ENCODE results near the gene SDCBP2.
"Not testable (repeated sequence)": the region's sequence is repeated elsewhere in the genome, so short reads cannot be mapped to it uniquely, and the experiment has no call there.

SDCBP2 gene

GRCh38 chr20:1360094-1360846 is 31.3 kb upstream of the SDCBP2 start:
- in situ Hi-C loops (cut with MboI; ENCODE audit: low sequenced_read_pairs): no loop called here

DNA sequence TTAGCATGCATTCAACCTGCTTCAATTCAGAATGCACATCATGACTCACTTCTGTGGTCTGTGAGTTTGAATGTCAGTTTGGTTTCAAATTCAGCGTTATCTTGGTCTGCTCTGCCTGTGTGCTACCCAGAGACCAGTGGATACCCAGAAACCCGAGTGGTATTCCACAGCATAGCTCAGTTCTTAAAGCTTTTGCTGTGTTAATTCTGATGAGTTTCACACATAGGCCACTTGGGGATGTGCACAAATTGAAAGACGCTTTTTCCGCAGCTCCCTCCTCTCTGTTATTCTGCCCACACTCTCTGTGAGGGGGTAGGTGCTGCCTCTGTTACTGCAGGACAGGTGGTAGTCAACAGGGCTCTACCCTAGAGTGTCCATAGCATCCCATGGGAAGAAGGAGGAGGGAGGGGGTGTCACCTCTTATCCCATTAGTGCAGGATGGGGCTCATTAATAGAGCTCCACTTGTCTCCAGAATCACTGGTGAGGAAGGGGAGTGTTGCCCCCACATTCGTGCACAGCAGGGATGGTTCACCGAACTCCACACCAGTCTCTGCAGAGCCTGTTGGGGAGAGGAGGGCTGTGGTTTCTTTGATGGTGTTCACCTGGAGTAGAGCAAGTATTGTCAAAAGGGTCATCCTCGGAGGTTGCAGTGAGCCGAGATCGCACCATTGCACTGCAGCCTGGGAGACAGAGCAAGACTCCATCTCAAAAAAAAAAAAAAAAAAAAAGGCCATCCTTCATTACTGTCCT is 29.2 kb upstream of the SDCBP2 start:
- in situ Hi-C loops (cut with MboI; ENCODE audit: low sequenced_read_pairs): no loop called here

DNA sequence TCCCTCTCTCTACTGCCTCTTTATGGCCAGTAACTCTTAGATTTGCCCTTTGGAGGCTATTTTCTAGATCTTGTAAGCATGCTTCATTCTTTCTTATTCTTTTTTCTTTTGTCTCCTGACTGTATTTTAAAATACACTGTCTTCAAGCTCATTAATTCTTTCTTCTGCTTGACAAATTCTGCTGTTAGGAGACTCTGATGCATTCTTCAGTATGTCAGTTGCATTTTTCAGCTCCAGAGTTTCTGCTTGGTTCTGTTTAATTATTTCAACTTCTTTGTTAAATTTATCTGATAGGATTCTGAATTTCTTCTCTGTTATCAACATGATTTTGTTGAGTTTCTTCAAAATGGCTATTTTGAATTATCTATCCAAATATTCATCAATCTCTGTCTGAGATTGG is 25.0 kb upstream of the SDCBP2 start:
- in situ Hi-C loops (cut with MboI; ENCODE audit: low sequenced_read_pairs): no loop called here

DNA sequence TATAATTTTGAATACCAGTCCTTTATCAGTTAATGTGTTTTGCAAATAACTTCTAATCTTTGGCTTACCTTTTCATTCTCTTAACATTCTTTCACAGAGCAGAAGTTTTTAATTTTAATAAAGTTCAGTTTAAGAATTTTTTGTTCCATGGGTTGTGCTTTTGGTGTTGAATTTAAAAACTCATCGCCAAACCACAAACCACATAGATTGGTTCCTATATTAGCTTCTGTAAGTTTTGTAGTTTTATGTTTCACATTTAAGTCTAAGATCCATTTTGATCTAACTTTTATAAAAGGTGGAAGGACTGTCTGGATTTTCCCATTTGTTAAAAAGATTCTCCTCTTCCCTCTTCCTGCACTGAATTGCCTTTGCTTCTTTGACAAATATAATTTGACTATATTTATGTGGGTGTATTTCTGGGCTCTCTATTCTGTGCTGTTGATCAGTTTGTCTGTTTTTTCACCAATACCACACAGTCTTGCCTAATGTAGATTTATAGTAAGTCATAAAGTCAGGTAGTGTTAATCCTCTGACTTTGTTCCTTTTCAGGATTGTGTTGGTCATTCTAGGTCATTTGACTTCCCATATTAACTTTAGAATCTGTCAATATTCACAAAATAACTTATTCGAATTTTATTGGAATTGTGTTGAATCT is 17.5 kb upstream of the SDCBP2 start:
- in situ Hi-C loops (cut with MboI; ENCODE audit: low sequenced_read_pairs): no loop called here

GRCh38 chr20:1345756-1346093 is 16.8 kb upstream of the SDCBP2 start:
- in situ Hi-C loops (cut with MboI; ENCODE audit: low sequenced_read_pairs): no loop called here

DNA sequence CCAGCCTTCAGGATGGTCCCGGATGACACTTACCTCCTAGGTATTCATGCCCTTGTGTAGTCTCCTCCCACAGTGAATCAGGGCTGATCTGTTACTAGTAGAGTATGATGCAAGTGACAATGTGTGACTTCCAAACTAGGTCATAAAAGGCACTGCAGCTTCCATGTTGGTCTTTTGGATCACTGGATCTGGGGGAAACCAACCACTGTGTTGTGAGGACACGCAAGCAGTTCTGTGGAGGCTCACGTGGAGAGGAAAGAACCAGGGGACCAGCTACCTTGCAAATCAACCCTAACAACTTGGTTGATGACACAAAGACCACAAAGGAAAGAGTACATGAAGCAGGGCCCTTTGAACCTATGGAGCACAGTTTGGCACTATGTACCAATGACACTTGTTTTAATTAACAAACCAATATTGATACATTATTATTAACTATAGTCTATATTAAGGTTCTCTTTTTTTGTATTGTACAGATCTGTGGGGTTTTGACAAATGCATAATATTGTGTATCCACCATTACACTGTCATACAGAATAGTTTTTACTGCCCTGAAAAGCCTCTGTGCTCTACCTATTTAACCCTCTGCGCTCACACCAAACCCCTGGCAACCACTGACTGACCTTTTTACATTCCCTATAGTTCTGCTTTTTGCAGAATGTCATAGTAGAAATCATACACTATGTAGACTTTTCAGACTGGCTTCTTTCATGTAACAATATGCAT is 16.3 kb upstream of the SDCBP2 start:
- in situ Hi-C loops (cut with MboI; ENCODE audit: low sequenced_read_pairs): no loop called here

- in situ Hi-C loops (cut with MboI; ENCODE audit: low sequenced_read_pairs): not testable (repeated sequence)
Measured at GRCh38 chr20:1343446-1344124, 14.6 kb upstream of the SDCBP2 start.

GRCh38 chr20:1341561-1342265 is 12.8 kb upstream of the SDCBP2 start:
- in situ Hi-C loops (cut with MboI; ENCODE audit: low sequenced_read_pairs): no loop called here

- in situ Hi-C loops (cut with MboI; ENCODE audit: low sequenced_read_pairs): no loop called here
Measured at GRCh38 chr20:1338801-1339200, 9.9 kb upstream of the SDCBP2 start.

- in situ Hi-C loops (cut with MboI; ENCODE audit: low sequenced_read_pairs): no loop called here
Measured at GRCh38 chr20:1338096-1338495, 9.2 kb upstream of the SDCBP2 start.

- in situ Hi-C loops (cut with MboI; ENCODE audit: low sequenced_read_pairs): no loop called here
Measured at GRCh38 chr20:1337441-1337840, 8.5 kb upstream of the SDCBP2 start.

GRCh38 chr20:1336699-1337367 is 7.9 kb upstream of the SDCBP2 start:
- in situ Hi-C loops (cut with MboI; ENCODE audit: low sequenced_read_pairs): no loop called here

DNA sequence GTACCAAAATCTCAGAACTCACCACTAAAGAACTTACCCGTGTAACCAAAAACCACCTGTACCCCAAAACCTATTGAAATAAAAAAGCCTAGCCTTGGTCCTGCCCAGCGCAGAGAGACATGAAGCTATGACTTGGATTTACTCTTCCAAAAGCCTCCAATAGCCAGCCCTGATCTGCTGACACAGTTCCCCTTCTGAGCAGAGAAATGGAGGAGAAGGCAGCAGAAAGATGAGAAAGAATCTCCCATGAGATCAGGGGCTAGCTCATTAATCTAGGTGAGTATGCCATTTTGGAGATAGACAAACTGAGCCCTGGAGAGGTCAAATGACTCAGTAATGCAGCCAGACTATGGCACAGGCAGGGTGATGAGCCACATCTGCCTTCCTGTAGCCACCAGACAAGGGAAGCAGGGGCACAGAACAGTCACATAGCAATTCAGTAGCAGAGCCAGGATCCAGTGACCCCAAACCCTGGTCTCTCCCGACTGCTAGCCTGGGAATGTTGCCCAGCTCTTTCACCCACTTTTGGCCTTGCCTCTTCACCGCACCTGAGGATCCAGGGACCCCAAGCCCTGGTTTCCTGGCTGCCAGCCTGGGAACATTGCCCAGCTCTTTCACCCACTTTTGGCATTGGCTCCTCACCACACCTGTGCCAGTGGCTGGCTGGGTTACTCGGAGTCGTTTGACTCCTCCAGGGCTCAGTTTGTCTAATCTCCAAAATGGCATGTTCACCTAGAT is 7.2 kb upstream of the SDCBP2 start:
- in situ Hi-C loops (cut with MboI; ENCODE audit: low sequenced_read_pairs): no loop called here

DNA sequence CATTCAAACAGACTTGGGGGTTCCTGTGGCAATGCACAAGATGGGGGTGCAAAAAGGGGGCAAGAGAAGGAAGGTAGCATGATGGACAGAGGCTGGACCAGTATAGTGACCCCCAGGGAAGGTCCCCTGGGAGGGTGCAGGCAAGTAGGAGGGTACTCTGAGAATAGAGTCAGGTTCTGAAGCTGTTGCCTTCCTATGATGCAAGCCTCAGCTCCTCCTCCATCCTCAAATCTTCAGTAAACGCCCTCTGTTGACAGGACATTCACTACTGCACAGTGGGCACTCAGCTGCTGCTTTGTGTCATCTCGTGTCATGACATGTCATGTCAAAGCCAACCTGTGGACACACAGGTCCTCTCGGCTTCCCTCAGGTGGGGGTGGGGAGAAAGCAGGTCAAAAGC is 5.8 kb upstream of the SDCBP2 start:
- in situ Hi-C loops (cut with MboI; ENCODE audit: low sequenced_read_pairs): no loop called here

DNA sequence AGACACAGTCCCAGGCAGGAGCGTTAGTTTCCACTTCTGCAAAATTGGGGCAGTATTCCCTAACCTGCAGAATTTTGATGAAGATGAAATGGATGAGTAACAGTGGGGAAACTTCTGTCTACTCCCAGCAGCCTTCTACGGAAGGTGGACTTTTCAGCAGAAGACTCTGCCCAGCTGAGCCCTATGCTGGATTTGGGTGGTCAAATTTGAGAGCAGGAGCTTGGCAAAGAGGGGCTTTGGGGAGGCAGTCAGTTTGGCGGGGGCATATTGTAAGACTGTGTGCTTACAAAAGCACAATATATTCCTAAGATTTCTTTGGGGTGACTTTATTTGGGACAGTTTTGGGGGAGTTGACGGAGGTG is 5.4 kb upstream of the SDCBP2 start:
- in situ Hi-C loops (cut with MboI; ENCODE audit: low sequenced_read_pairs): no loop called here

GRCh38 chr20:1333462-1334369 is 4.8 kb upstream of the SDCBP2 start:
- in situ Hi-C loops (cut with MboI; ENCODE audit: low sequenced_read_pairs): no loop called here

GRCh38 chr20:1332749-1333300 is 3.9 kb upstream of the SDCBP2 start:
- in situ Hi-C loops (cut with MboI; ENCODE audit: low sequenced_read_pairs): no loop called here

Data from HL-60/S4 (cell line).